ENCODE measurements around the gene SLC26A8.
"Not testable (repeated sequence)": the region's sequence is repeated elsewhere in the genome, so short reads cannot be mapped to it uniquely, and the experiment has no call there.

SLC26A8 gene

GRCh38 chr6:36049582-36049981, 25.1 kb upstream of the SLC26A8 start:
- no peak for DNase-seq

GRCh38 chr6:36042618-36043260, 18.3 kb upstream of the SLC26A8 start:
- no peak for DNase-seq

GRCh38 chr6:36040958-36041357, 16.5 kb upstream of the SLC26A8 start:
- no peak for DNase-seq

GRCh38 chr6:36039112-36039511, 14.7 kb upstream of the SLC26A8 start:
- no peak for DNase-seq

GRCh38 chr6:36038120-36038876, 13.9 kb upstream of the SLC26A8 start:
- DNase-seq = no peak

GRCh38 chr6:36035225-36035624, 10.8 kb upstream of the SLC26A8 start:
- DNase-seq = no peak

GRCh38 chr6:36034441-36034840, 10.0 kb upstream of the SLC26A8 start:
- no peak for DNase-seq

GRCh38 chr6:36033935-36034334, 9.5 kb upstream of the SLC26A8 start:
- no peak for DNase-seq

- DNase-seq = not testable (repeated sequence)
Measured at GRCh38 chr6:36033144-36033543, 8.7 kb upstream of the SLC26A8 start.

GRCh38 chr6:36032261-36032660, 7.8 kb upstream of the SLC26A8 start:
- no peak for DNase-seq

GRCh38 chr6:36029464-36029863, 5.0 kb upstream of the SLC26A8 start:
- no peak for DNase-seq

- DNase-seq = peak; percentile 2
Measured at GRCh38 chr6:36028877-36029324, 4.5 kb upstream of the SLC26A8 start.

- DNase-seq = peak; percentile 53
Measured at GRCh38 chr6:36028088-36028876, 3.8 kb upstream of the SLC26A8 start.

GRCh38 chr6:36027501-36028087, 3.2 kb upstream of the SLC26A8 start, which contains the start of gene MAPK14:
Gene MAPK14, plus strand, starts transcription at chr6:36027808. Its CDS starts 350 bp downstream, at chr6:36028158.
- peak; percentile 97 for DNase-seq

- DNase-seq = no peak
Measured at GRCh38 chr6:36025932-36026327, 1.5 kb upstream of the SLC26A8 start.

- no peak for DNase-seq
Measured at GRCh38 chr6:36025260-36025931, 955 bp upstream of the SLC26A8 start.

GRCh38 chr6:36020154-36020553, 4.3 kb downstream of the SLC26A8 start:
- peak; percentile 1 for DNase-seq

- no peak for DNase-seq
Measured at GRCh38 chr6:36019167-36019566, 5.3 kb downstream of the SLC26A8 start.

GRCh38 chr6:36018339-36018738, 6.1 kb downstream of the SLC26A8 start:
- DNase-seq = no peak

- DNase-seq = no peak
Measured at GRCh38 chr6:36015666-36016065, 8.8 kb downstream of the SLC26A8 start.

GRCh38 chr6:36000451-36000850, 24.0 kb downstream of the SLC26A8 start:
- no peak for DNase-seq

GRCh38 chr6:35993150-35993549, 31.3 kb downstream of the SLC26A8 start:
- DNase-seq = no peak

- DNase-seq = not testable (repeated sequence)
Measured at GRCh38 chr6:35988047-35988446, 36.4 kb downstream of the SLC26A8 start.

Data from NCI-H1092 treated with DMSO at 0.1 percent for 48 hours (cell line).